Uterus (tissue), 4 donors: ENCODE data around the gene MCM6. TPM values are rescaled to one million over a fixed set of nuclear protein-coding genes. Genes with fewer than 3 reads are reported as not detected.
A peak's percentile ranks its signal among the peaks of the same experiment; 100 is the strongest.
"Not testable (repeated sequence)": the region's sequence is repeated elsewhere in the genome, so short reads cannot be mapped to it uniquely, and the experiment has no call there.

Experiments
- DNase-seq, 2 donors: peaks; one replicate each; pipeline ENCODE4 v3.0.0-alpha.2; 2019 to 2020
- H3K27ac ChIP-seq, 2 donors: fragments of 200-600 bp; sonication (generic); 1 replicate in 1 of 2; 2 replicates in 1 of 2; pipeline ENCODE4 v1.5.1; 2016 to 2018
- H3K27me3 ChIP-seq, 2 donors: fragments of 200-600 bp; sonication (generic); one replicate each; pipeline ENCODE4 v1.5.1; 2018 to 2019; ENCODE audit warnings: control low read depth in 1 of 2
- H3K36me3 ChIP-seq, 2 donors: fragments of 200-600 bp; sonication (generic); one replicate each; pipeline ENCODE4 v1.5.1; 2019; ENCODE audit warnings: control low read depth in 1 of 2
- H3K4me1 ChIP-seq, 2 donors: fragments of 200-600 bp; sonication (generic); one replicate each; pipeline ENCODE4 v1.5.1; 2018 to 2019; ENCODE audit warnings: control low read depth in 1 of 2
- H3K4me3 ChIP-seq, 2 donors: fragments of 200-600 bp; sonication (generic); 1 replicate in 1 of 2; 2 replicates in 1 of 2; pipeline ENCODE4 v1.5.1; 2018 to 2019; ENCODE audit warnings: mild to moderate bottlenecking in 1 of 2
- H3K9me3 ChIP-seq, 2 donors: fragments of 200-600 bp; sonication (generic); one replicate each; pipeline ENCODE4 v1.5.1; 2019; ENCODE audit warnings: control low read depth in 1 of 2
- POLR2A ChIP-seq, 2 donors: fragments of 450-650 bp; IDR thresholded peaks; one replicate each; pipeline ENCODE4 v1.6.1; 2016; ENCODE audit warnings: antibody characterized with exemption in 2 of 2, mild to moderate bottlenecking in 1 of 2, moderate library complexity in 1 of 2
- intact Hi-C: fragments of 100-400 bp; cut with DNase I; formaldehyde crosslinking; loops from one replicate; pipeline ENCODE4 v1.15.1; 2023; ENCODE audit warnings: low total_unique reads
- total RNA-seq, 4 donors: library from RNA; depleted of rRNA in 3 of 4; stranded (reverse); fragments of >200 nt in 3 of 4; gene quantifications; one replicate each; pipeline versions ENCODE4 v1.1.0 to v1.2.4, GENCODE V29; 2014 to 2023
- TF ChIP-seq, protein P1 (sequence below), 4 experiments: fragments of 200-600 bp in 2 of 4; fragments of 450-650 bp in 2 of 4; sonication (generic) in 2 of 4; IDR thresholded peaks; one replicate each; pipeline ENCODE4 v1.5.1; 2016 to 2019; ENCODE audit warnings: antibody characterized with exemption in 4 of 4, mild to moderate bottlenecking in 2 of 4, moderate library complexity in 1 of 4
- donor health status: DM: yes; HTN: yes; CAD: no.

MCM6 gene
- total RNA-seq, 4 donors from 2014 or later = 2.3 to 37.4 (median 9.6) TPM

GRCh38 chr2:135797497-135798274 lies 78.6 kb downstream of the MCM6 start:
- no peak for TF ChIP-seq POLR2A (IDR thresholded peaks at IDR 0.05)
- TF ChIP-seq, protein P1, sequence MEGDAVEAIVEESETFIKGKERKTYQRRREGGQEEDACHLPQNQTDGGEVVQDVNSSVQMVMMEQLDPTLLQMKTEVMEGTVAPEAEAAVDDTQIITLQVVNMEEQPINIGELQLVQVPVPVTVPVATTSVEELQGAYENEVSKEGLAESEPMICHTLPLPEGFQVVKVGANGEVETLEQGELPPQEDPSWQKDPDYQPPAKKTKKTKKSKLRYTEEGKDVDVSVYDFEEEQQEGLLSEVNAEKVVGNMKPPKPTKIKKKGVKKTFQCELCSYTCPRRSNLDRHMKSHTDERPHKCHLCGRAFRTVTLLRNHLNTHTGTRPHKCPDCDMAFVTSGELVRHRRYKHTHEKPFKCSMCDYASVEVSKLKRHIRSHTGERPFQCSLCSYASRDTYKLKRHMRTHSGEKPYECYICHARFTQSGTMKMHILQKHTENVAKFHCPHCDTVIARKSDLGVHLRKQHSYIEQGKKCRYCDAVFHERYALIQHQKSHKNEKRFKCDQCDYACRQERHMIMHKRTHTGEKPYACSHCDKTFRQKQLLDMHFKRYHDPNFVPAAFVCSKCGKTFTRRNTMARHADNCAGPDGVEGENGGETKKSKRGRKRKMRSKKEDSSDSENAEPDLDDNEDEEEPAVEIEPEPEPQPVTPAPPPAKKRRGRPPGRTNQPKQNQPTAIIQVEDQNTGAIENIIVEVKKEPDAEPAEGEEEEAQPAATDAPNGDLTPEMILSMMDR (IDR thresholded peaks at IDR 0.05) = peak; percentile 56 to 74 (median 62)

DNA sequence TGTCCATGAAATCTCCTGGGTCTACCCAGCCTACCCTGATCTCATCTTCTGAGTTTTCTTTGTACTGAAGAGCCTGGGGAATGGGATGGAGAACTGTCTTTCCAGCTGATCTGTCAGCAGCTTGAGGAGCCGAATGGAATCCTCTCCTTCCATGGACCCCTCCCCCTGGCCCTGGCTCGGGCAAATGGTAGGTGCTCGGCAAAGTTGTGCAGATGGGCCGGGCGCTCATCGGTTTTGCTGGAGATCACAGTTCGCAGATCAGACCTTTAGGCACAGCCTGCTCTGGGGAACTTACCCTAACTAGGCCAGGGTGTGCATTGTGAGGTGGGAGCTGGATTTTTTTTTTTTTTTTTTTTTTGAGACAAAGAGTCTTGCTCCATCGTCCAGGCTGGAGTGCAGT lies 79.6 kb downstream of the MCM6 start:
- intact Hi-C loops = no loop called here
- Histone ChIP-seq H3K4me3 (no peak overlapping the region), H3K27ac (no peak overlapping the region), H3K4me1 (no peaks in the 10 kb centered on the region), H3K27me3 (no peaks in the 10 kb centered on the region), H3K9me3 (no peaks in the 10 kb centered on the region), H3K36me3 (no peaks in the 10 kb centered on the region)
- DNase-seq = no peak
- TF ChIP-seq, protein P1 (IDR thresholded peaks at IDR 0.05) = no peak
- TF ChIP-seq POLR2A (IDR thresholded peaks at IDR 0.05) = no peak

More at GRCh38 chr2:135797497-135798274, 78.6 kb downstream of the MCM6 start:
- no peaks in the 10 kb centered on the region for H3K4me1 ChIP-seq
- no peaks in the 10 kb centered on the region for H3K9me3 ChIP-seq
- H3K27me3 ChIP-seq = no peaks in the 10 kb centered on the region
- peak; percentile 42 to 51 for DNase-seq
- no peak overlapping the region for H3K27ac ChIP-seq
- intact Hi-C loops = no loop called here
- no peak overlapping the region for H3K4me3 ChIP-seq
- H3K36me3 ChIP-seq = no peaks in the 10 kb centered on the region

- H3K27ac ChIP-seq, H3K9me3 ChIP-seq, H3K36me3 ChIP-seq, H3K4me1 ChIP-seq, DNase-seq, H3K27me3 ChIP-seq, intact Hi-C loops, H3K4me3 ChIP-seq: not testable (repeated sequence)
These were observed 80.6 kb downstream of the MCM6 start for GRCh38 chr2:135795641-135796040.

GRCh38 chr2:135792401-135793150 lies 83.7 kb downstream of the MCM6 start:
- no peak overlapping the region for H3K4me3 ChIP-seq
- H3K27ac ChIP-seq = no peak overlapping the region
- no peaks in the 10 kb centered on the region for H3K27me3 ChIP-seq
- TF ChIP-seq POLR2A (IDR thresholded peaks at IDR 0.05) = no peak
- TF ChIP-seq, protein P1 (IDR thresholded peaks at IDR 0.05) = no peak
- intact Hi-C loops = no loop called here
- no peaks in the 10 kb centered on the region for H3K9me3 ChIP-seq
- DNase-seq = no peak
- H3K36me3 ChIP-seq = no peaks in the 10 kb centered on the region
- H3K4me1 ChIP-seq = no peaks in the 10 kb centered on the region

GRCh38 chr2:135791418-135792190 lies 84.6 kb downstream of the MCM6 start:
- DNase-seq = no peak
- TF ChIP-seq, protein P1 (IDR thresholded peaks at IDR 0.05) = no peak
- TF ChIP-seq POLR2A (IDR thresholded peaks at IDR 0.05) = no peak
- no peaks in the 10 kb centered on the region for H3K27me3 ChIP-seq
- no peak overlapping the region for H3K4me3 ChIP-seq
- H3K4me1 ChIP-seq = no peaks in the 10 kb centered on the region
- H3K36me3 ChIP-seq = no peaks in the 10 kb centered on the region
- no peaks in the 10 kb centered on the region for H3K9me3 ChIP-seq
- H3K27ac ChIP-seq = no peak overlapping the region
- intact Hi-C loops = no loop called here
